Spleen (tissue), 7 donors: ENCODE results near the gene OTUD3.

Experiments
- POLR2A ChIP-seq, 3 donors: fragments of 450-650 bp; IDR thresholded peaks; one replicate each; pipeline ENCODE4 v1.5.1; 2017; ENCODE audit warnings: antibody characterized with exemption in 3 of 3, mild to moderate bottlenecking in 1 of 3
- TF ChIP-seq, protein P1 (sequence below), 11 experiments: fragments of 200-600 bp in 7 of 11; fragments of 450-650 bp in 4 of 11; sonication (generic) in 4 of 11; IDR thresholded peaks in 8 of 11; conservative IDR thresholded peaks in 3 of 11; 1 replicate in 7 of 11; 2 replicates in 4 of 11; pipeline versions ENCODE4 v1.4.0 to v1.8.0; 2016 to 2021; ENCODE audit warnings: antibody characterized with exemption in 11 of 11, inconsistent platforms in 4 of 11, mild to moderate bottlenecking in 1 of 11
- donor health status: DM: no; HTN: no; CAD: no; lungs with moderate emphysema.
- donor health status: DM: no; HTN: no; CAD: no.
- donor health status: DM: no; HTN: no; CAD: no.

DNA sequence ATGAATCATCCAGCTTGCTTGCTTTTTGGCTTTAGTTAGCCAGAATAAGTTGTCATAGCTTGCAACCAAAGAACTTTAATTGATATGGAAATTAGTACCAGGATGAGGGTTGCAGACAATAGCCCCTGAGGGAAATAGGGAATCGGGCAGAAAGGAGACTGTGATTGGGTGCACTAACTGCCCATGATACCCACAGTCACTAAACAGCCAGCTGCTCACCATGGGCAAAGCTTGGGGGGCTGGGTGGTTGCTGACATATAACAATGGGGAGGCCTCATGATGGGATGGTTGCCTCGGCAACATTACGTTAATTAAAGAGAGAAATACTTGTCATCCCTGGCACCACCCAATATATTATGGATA is 59.0 kb downstream of the OTUD3 start:
- TF ChIP-seq, protein P1, sequence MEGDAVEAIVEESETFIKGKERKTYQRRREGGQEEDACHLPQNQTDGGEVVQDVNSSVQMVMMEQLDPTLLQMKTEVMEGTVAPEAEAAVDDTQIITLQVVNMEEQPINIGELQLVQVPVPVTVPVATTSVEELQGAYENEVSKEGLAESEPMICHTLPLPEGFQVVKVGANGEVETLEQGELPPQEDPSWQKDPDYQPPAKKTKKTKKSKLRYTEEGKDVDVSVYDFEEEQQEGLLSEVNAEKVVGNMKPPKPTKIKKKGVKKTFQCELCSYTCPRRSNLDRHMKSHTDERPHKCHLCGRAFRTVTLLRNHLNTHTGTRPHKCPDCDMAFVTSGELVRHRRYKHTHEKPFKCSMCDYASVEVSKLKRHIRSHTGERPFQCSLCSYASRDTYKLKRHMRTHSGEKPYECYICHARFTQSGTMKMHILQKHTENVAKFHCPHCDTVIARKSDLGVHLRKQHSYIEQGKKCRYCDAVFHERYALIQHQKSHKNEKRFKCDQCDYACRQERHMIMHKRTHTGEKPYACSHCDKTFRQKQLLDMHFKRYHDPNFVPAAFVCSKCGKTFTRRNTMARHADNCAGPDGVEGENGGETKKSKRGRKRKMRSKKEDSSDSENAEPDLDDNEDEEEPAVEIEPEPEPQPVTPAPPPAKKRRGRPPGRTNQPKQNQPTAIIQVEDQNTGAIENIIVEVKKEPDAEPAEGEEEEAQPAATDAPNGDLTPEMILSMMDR (IDR thresholded peaks at IDR 0.05 in 8 of 11, conservative IDR thresholded peaks at IDR 0.05 in 3 of 11) = no peak
- TF ChIP-seq POLR2A (IDR thresholded peaks at IDR 0.05) = no peak
